ENCODE results near the gene ZNF618. TPM values are rescaled to one million over a fixed set of nuclear protein-coding genes. Genes with fewer than 3 reads are reported as not detected.

ZNF618 gene
- total RNA-seq, 1 experiment from 2014 or later, result 22.0 TPM

DNA sequence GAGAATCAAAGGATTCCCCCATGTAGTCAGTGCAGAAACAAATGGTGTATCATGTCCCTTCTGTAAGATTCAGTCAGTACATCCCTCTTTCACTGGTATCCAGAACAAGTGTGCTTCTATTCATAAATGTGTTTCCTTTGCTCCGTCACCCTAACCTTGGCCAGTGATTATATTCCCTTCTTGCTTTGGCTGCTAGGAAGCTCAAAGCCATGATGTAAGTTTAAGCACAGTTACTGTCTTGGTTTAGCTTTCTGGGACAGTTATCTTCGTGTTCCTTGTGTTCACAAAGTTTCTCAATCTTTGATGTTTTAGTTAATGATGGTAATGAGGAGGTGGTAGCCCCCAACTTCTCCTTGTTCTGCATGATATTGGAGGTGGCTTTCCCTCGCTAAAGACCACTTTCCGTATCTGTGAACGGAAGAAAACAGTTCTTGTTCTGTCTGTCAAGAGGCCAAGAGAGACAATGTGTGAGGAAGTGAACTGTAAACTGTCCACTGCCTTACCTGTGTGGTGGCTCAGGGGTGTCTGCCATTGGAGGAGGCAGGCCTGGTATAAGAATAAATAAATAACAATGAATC, 204.2 kb downstream of the ZNF618 start:
- ChIA-PET CTCF (interaction anchor here (1.1 to 3.4 kb wide), 3 partner anchors 16 to 211 kb away, joined by 3 to 15 read pairs (median 14); no protein-coding TSS in a partner anchor), POLR2A (no interaction called here)
- no peaks in the 10 kb centered on the region; the same call in 1 of the 2 replicates for H3K9me3 Mint-ChIP-seq
- H3K4me3 Mint-ChIP-seq, result no peak overlapping the region
- no peak overlapping the region for H3K27ac Mint-ChIP-seq
- H3K36me3 Mint-ChIP-seq, result no peaks in the 10 kb centered on the region
- peaks cover 8% of the 10 kb centered on the region for H3K4me1 Mint-ChIP-seq
- DNase-seq (ENCODE audit: low spot score), result no peak
- TF ChIP-seq, protein P1, sequence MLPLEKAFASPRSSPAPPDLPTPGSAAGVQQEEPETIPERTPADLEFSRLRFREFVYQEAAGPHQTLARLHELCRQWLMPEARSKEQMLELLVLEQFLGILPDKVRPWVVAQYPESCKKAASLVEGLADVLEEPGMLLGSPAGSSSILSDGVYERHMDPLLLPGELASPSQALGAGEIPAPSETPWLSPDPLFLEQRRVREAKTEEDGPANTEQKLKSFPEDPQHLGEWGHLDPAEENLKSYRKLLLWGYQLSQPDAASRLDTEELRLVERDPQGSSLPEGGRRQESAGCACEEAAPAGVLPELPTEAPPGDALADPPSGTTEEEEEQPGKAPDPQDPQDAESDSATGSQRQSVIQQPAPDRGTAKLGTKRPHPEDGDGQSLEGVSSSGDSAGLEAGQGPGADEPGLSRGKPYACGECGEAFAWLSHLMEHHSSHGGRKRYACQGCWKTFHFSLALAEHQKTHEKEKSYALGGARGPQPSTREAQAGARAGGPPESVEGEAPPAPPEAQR (CRISPR knock-in tag; IDR thresholded peaks at IDR 0.05), result no peak
- TF ChIP-seq ETV6 (CRISPR knock-in tag; IDR thresholded peaks at IDR 0.05) (no peak), NFATC4 (CRISPR knock-in tag; IDR thresholded peaks at IDR 0.05) (no peak)
- TF ChIP-seq, protein P2, sequence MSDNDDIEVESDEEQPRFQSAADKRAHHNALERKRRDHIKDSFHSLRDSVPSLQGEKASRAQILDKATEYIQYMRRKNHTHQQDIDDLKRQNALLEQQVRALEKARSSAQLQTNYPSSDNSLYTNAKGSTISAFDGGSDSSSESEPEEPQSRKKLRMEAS (CRISPR knock-in tag; IDR thresholded peaks at IDR 0.05), result no peak
- ATAC-seq, result no peak
- H3K27me3 Mint-ChIP-seq (ENCODE audit: low read depth), result peaks cover 43% of the 10 kb centered on the region

DNA sequence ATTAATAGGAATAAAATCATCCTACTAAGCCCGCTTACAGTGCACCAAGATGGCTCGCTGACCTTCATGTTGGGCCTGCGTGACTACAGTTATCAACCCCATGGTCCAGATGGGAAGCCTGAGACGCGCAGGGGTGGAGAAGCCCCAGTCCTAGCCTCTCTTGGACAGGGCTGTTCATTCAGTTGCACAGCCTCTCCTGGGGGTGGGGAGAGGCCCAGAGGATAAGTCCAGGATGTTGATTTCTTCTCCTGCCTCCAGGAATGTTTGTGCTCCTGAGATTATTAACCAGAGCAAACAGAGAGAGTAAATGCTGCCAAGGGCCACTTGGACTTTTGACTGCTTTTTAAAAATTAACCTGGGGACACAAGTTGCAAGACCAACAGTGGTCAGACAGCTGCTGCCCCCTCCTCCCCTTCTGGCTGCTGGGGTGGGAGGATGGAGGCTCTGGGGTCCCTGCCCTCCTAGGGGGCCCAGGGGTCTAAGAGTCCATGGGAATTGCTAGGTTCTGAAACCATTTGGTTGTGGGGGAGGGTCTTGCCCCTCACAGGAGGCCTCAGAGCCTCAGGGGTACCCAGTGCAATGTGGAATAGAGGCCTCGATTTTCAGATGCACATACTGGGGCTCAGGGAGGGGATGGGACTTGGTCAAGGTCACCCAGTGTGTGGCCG, 204.8 kb downstream of the ZNF618 start:
- Mint-ChIP-seq H3K4me1 (peaks cover 2% of the 10 kb centered on the region; the same call in 1 of the 2 replicates), H3K27me3 (ENCODE audit: low read depth) (peaks cover 38% of the 10 kb centered on the region), H3K27ac (no peak overlapping the region), H3K9me3 (no peaks in the 10 kb centered on the region; the same call in 1 of the 2 replicates), H3K36me3 (no peaks in the 10 kb centered on the region), H3K4me3 (no peak overlapping the region)
- POLR2A ChIA-PET, result no interaction called here
- ATAC-seq (no peak), DNase-seq (ENCODE audit: low spot score) (no peak)
- TF ChIP-seq NR1H2 (CRISPR knock-in tag; IDR thresholded peaks at IDR 0.05) (no peak), GABPB1 (CRISPR knock-in tag; IDR thresholded peaks at IDR 0.05) (peak; percentile 47; the same call in 1 of the 2 replicates)
- TF ChIP-seq, protein P3, sequence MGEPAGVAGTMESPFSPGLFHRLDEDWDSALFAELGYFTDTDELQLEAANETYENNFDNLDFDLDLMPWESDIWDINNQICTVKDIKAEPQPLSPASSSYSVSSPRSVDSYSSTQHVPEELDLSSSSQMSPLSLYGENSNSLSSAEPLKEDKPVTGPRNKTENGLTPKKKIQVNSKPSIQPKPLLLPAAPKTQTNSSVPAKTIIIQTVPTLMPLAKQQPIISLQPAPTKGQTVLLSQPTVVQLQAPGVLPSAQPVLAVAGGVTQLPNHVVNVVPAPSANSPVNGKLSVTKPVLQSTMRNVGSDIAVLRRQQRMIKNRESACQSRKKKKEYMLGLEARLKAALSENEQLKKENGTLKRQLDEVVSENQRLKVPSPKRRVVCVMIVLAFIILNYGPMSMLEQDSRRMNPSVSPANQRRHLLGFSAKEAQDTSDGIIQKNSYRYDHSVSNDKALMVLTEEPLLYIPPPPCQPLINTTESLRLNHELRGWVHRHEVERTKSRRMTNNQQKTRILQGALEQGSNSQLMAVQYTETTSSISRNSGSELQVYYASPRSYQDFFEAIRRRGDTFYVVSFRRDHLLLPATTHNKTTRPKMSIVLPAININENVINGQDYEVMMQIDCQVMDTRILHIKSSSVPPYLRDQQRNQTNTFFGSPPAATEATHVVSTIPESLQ (CRISPR knock-in tag; IDR thresholded peaks at IDR 0.05), result no peak
- CTCF ChIA-PET, result interaction anchor here (3.0 to 5.6 kb wide), 4 partner anchors 16 to 209 kb away, joined by 15 to 109 read pairs (median 90); partner anchors contain the start of gene KIF12

DNA sequence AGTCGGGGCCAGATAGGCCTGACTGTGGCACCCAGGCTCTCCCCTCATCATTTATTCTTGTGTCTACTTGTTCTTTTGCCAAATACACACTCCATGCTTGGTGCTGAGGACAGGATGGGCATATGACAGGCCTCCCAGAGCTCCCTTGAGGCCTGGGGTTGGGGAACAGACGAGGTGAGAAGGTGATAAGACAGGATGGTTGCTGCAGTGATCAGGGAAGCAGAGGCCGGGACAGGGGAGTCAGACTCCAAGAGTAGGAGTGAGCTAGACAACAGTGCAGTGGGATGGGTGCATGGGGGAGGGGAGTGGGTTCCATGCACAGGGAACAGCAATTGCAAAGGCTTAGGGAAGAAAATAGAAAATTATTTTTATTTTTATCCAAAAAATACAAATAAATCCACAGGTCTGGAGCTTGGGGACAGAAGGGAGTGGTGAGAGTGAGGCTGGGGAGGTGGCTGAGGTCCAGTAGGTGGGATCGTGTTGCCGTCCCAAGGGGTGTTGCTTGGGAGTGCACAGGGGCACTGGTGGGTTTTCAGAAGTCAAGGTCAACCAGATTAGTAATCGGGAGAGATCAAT, 205.4 kb downstream of the ZNF618 start:
- CTCF ChIA-PET, result interaction anchor here (0.5 to 5.6 kb wide), 8 partner anchors 9 to 325 kb away, joined by 3 to 109 read pairs (median 17); partner anchors contain the start of gene KIF12
- TF ChIP-seq, protein P4, sequence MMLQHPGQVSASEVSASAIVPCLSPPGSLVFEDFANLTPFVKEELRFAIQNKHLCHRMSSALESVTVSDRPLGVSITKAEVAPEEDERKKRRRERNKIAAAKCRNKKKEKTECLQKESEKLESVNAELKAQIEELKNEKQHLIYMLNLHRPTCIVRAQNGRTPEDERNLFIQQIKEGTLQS (CRISPR knock-in tag; conservative IDR thresholded peaks at IDR 0.05), result no peak
- TF ChIP-seq IRF2 (CRISPR knock-in tag; IDR thresholded peaks at IDR 0.05; ENCODE audit: borderline replicate concordance, low read depth), result no peak
- Mint-ChIP-seq H3K9me3 (no peaks in the 10 kb centered on the region; the same call in 1 of the 2 replicates), H3K4me1 (no peaks in the 10 kb centered on the region), H3K36me3 (no peaks in the 10 kb centered on the region), H3K4me3 (no peak overlapping the region), H3K27ac (no peak overlapping the region), H3K27me3 (ENCODE audit: low read depth) (peaks cover 36% of the 10 kb centered on the region)
- no peak for DNase-seq (ENCODE audit: low spot score)
- POLR2A ChIA-PET, result no interaction called here
- ATAC-seq, result no peak

DNA sequence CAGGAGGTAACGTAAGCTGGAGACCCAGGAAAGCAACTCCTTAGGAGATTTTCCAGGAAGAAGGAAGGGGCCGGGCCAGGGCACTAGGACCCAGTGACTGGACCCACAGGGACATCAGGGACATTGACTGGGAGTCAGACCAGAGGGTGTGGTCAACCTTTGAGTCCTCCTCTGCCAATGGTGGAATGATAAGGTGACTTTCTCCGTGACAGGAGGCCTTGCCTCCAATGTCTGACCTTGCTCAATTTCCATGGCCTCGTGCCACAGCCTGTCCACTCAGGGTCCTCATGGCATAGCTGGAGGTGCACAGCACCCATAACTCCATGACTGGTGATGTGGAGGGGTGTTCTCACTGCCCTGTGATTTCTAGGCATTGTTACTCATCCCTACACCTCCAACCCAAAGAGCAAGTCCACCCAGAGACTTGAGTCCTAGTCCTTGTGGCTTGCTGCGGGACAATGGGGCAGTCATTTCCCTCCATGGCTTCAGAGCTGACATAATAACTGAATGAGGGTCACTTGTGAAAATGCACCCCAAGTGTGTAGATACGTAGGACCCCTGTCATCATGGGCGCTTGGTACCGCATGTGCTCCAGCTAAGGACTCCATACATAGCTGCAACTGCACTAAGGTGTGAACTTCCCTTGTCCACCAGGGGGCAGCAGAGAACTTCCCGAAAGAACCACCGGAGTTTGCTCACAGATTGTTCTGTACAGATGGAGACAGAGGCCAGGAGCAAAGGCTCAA, 206.1 kb downstream of the ZNF618 start:
- Mint-ChIP-seq H3K9me3 (no peaks in the 10 kb centered on the region; the same call in 1 of the 2 replicates), H3K36me3 (no peaks in the 10 kb centered on the region), H3K27ac (no peak overlapping the region), H3K4me1 (no peaks in the 10 kb centered on the region), H3K27me3 (ENCODE audit: low read depth) (peaks cover 35% of the 10 kb centered on the region), H3K4me3 (no peak overlapping the region)
- POLR2A ChIA-PET, result no interaction called here
- DNase-seq (ENCODE audit: low spot score) (peak; percentile 92), ATAC-seq (peak; percentile 91)
- CTCF ChIA-PET, result interaction anchor here (0.5 to 5.6 kb wide), 72 partner anchors 9 to 488 kb away, joined by 3 to 109 read pairs (median 4); partner anchors contain the start of genes AKNA, COL27A1 and KIF12
- no peak for TF ChIP-seq NR3C1 (CRISPR knock-in tag; conservative IDR thresholded peaks at IDR 0.05; ENCODE audit: low read depth)
- TF ChIP-seq, protein P5, sequence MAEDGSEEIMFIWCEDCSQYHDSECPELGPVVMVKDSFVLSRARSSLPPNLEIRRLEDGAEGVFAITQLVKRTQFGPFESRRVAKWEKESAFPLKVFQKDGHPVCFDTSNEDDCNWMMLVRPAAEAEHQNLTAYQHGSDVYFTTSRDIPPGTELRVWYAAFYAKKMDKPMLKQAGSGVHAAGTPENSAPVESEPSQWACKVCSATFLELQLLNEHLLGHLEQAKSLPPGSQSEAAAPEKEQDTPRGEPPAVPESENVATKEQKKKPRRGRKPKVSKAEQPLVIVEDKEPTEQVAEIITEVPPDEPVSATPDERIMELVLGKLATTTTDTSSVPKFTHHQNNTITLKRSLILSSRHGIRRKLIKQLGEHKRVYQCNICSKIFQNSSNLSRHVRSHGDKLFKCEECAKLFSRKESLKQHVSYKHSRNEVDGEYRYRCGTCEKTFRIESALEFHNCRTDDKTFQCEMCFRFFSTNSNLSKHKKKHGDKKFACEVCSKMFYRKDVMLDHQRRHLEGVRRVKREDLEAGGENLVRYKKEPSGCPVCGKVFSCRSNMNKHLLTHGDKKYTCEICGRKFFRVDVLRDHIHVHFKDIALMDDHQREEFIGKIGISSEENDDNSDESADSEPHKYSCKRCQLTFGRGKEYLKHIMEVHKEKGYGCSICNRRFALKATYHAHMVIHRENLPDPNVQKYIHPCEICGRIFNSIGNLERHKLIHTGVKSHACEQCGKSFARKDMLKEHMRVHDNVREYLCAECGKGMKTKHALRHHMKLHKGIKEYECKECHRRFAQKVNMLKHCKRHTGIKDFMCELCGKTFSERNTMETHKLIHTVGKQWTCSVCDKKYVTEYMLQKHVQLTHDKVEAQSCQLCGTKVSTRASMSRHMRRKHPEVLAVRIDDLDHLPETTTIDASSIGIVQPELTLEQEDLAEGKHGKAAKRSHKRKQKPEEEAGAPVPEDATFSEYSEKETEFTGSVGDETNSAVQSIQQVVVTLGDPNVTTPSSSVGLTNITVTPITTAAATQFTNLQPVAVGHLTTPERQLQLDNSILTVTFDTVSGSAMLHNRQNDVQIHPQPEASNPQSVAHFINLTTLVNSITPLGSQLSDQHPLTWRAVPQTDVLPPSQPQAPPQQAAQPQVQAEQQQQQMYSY (CRISPR knock-in tag; IDR thresholded peaks at IDR 0.05), result no peak
- TF ChIP-seq, protein P6, sequence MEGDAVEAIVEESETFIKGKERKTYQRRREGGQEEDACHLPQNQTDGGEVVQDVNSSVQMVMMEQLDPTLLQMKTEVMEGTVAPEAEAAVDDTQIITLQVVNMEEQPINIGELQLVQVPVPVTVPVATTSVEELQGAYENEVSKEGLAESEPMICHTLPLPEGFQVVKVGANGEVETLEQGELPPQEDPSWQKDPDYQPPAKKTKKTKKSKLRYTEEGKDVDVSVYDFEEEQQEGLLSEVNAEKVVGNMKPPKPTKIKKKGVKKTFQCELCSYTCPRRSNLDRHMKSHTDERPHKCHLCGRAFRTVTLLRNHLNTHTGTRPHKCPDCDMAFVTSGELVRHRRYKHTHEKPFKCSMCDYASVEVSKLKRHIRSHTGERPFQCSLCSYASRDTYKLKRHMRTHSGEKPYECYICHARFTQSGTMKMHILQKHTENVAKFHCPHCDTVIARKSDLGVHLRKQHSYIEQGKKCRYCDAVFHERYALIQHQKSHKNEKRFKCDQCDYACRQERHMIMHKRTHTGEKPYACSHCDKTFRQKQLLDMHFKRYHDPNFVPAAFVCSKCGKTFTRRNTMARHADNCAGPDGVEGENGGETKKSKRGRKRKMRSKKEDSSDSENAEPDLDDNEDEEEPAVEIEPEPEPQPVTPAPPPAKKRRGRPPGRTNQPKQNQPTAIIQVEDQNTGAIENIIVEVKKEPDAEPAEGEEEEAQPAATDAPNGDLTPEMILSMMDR (IDR thresholded peaks at IDR 0.05), result peak; percentile 92
- no peak for TF ChIP-seq HMGA2 (CRISPR knock-in tag; IDR thresholded peaks at IDR 0.05)
- TF ChIP-seq TCF7 (CRISPR knock-in tag; IDR thresholded peaks at IDR 0.05; ENCODE audit: low read depth), result no peak
- TF ChIP-seq NFYB (CRISPR knock-in tag; conservative IDR thresholded peaks at IDR 0.05; ENCODE audit: low read depth), result no peak
